ACHN (cell line): ENCODE results near the gene METTL2B.
"Not testable (repeated sequence)": the region's sequence is repeated elsewhere in the genome, so short reads cannot be mapped to it uniquely, and the experiment has no call there.

Experiments used
- DNase-seq: peaks from one replicate; pipeline ENCODE4 v3.0.0-alpha.2; 2015
- in situ Hi-C: cut with HindIII; loops from 2 replicates; pipeline ENCODE4 v1.10.0; 2017; ENCODE audit warnings: low sequenced_read_pairs, low pct_ligation_motif_present, low pct_unique_long_range_greater_than_20kb

Gene METTL2B

GRCh38 chr7:128554394-128554793, 77.8 kb downstream of the METTL2B start:
- in situ Hi-C loops, DNase-seq: not testable (repeated sequence)
